Stimulated activated CD4-positive, alpha-beta T cell treated with anti-CD3 and anti-CD28 coated beads, Interleukin-15, amount 100 ng/mL, for 1 hour (primary cell): ENCODE results near the gene ALDH1A2.
"Not testable (repeated sequence)": the region's sequence is repeated elsewhere in the genome, so short reads cannot be mapped to it uniquely, and the experiment has no call there.

ENCODE experiments used
- DNase-seq, 2 donors: peaks; one replicate each; pipeline ENCODE4 v3.0.0-alpha.2; 2020; ENCODE audit warnings: low read depth in 1 of 2, low spot score in 1 of 2

Gene ALDH1A2

DNA sequence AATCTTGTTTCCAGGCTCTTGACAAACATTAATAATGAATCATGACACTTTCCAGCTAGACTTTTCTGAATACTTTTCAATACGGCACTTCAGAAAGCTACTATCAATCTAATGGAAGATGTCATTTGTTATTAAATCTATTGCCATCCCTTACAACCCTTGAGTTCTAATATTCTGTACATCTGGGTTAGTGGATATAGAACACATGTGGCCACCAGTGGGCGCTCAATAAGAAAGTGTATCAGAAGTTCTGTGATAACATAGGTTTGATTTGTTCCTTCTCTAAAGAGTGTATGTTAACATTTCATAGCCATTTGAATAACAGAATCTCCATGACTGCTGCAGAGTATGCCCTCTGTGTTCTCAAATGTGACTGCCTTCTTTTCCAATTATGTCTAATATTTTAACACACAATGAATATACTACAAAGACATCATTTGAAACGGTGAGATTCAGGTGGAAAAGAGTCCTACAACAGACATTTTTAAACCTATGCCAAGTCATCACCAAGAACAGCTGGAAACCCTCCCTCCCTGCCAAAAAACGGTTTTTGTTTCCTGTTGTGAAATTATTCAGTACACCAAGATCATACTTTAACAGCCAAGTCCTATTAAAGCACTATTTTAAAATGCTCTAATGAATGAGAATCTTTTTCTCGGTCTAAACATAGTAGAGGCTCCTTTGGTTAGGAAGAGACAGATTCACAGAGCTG lies 22.2 kb downstream of the ALDH1A2 start:
- peak in 1 of 2 donors; percentile 6 for DNase-seq

DNA sequence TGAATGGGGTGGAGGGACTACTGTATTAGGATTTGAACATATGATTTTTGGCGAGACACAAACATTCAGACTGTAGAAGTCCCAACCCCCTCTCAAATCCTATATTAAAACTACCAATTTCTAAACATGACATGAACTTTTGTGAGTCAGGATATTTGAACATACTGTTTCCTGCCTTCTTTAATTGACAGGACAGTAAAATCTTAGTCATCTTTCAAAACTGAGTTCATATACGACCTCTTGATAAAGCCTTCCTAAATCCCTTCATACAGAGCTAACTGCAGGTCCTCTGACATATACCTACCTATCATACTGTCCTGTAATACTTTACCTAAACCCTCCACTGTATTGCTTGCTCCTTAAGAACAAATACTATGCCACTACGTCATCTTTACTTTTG lies 23.5 kb downstream of the ALDH1A2 start:
- no peak for DNase-seq

DNA sequence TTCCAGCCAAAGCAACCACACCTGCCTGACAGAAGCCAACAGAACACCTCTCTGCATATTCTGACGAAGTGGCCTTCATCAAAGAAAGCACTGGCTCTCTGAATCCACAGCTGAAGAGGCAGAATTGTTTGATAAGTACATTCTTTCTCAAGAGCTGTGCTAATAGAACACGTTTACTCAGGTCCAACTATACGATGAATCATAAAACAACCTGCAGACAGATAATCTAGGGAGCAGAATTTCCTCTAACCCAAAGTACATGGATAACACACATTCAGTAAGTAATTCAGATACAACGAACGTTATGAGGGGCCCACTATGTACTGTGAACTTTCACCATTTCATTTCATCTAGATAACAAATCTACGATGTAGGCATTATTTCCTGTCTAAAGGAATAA lies 25.4 kb downstream of the ALDH1A2 start:
- no peak for DNase-seq

DNA sequence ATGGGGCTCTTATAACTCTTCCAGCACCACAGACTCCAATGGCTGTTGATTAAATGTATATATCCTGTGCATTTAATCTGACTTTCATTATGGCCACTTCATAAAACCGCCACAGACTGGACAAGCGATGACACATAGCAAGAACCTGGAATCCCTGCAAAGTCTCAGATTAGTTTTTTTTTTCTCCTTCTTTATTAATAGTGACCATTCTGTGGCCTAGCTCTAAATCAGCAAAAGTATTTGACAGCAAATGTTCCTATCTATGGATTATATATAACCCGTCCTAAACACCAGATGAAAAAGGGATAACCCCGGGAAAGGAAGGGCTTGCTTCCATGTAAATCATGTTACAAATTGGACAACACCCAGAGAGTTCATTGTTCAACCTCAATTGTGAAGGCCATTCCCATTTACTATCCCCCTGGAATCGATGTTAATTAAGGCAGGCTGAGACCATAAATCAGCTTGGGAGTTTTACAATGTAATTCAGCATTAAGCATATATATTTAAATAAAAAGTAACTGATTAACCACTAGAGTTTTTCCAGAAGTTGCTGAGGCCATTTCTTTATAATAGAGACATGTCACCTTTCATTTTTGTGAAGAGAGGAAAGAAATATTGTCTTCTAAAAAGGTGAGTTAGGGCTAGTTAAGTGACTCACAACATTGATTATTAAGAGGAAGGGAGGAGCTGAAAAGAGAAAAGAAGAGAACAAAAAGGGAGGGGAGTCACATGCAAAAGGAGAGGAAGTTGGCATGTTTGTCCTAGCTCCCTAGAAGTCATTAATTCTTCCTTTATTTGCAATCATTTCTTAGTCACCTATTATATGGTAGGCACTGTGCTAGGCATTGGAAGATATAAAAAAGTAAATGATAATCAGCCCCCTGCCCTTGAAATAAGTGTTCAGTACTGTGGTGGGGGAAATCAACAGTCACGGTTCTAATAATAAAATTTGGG lies 26.2 kb downstream of the ALDH1A2 start:
- no peak for DNase-seq

DNA sequence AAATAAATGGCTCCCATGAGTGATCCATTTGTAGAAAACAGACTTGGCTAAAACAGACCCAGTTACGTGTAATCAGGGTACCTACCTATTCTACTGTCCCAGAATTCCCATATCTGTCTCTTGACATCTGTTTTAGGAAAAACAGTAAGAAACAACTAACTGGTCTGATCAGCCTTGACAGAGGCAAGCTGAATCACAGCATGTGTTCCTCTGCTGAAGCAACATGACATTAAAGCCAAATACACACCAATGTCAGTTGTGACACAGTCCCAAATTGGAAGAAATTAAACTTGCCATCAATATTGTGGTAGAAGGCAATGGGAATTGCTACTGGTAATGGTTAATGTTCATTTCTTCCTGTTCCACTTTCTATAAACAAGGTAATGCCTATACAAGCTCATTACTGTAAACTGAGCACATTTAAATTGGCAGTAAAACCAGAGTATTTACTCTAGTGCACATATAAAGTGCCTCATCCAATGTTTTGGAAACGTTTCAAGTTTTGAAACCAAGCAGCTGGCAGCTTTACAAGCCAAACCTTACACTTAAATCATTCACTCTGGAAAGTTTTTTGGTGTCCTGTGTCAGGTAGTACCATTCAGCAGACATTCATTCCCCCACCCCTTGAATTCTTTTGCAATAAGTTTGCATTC lies 27.0 kb downstream of the ALDH1A2 start:
- no peak for DNase-seq

DNA sequence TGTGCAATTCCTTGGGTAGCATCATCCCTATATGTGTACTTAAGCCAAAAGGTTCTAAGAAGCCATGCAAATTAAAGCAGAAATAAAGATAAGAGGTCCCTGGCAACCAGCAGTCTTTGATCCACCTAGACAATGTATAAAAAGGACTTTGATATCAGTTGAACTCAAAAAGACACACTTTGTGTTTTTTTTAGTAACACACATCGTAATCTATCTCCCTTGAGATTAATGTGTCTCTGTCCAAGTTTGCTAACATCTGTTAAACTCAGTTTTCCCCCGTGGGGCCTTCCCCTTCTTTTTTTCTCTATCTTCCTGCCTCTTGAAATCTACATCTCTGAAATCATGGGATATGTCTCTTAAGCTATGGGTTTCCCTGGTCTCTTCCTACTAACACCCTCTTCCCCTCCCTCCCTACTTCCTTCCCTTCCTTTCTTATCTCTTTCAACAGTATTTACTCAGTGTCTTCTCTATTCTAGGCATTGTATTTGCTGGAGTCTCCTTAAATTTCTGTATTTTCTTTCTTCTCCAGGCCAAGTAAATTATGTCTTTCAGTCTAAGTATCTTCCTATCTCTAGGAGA lies 27.7 kb downstream of the ALDH1A2 start:
- no peak for DNase-seq

DNA sequence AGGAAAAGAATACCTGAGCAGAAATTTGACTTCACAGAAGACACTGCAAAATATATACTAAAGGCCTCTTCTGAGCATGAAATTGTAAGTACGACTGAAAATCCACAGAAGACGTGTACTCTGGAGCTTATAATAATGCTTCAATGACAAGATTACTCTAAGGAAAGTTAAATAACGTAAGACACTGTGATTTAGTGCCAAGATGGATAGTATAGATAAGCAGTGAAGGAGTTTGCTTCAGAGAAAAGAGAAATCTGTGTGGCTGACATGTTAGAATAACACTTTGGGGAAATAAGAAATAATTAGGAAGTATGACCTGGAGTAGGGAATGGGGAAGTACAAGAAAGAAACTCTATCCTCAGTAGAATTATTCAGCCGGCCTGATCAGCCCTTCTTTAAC lies 28.9 kb downstream of the ALDH1A2 start:
- DNase-seq, result no peak

DNA sequence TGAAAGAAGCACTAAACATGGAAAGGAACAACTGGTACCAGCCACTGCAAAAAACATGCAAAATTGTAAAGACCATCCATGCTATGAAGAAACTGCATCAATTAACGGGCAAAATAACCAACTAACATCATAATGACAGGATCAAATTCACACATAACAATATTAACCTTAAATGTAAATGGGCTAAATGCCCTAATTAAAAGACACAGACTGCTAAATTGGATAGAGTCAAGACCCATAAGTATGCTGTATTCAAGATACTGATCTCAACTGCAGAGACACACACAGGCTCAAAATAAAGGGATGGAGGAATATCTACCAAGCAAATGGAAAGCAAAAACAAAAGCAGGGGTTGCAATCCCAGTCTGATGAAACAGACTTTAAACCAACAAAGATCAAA lies 37.1 kb downstream of the ALDH1A2 start:
- DNase-seq, result not testable (repeated sequence)

DNA sequence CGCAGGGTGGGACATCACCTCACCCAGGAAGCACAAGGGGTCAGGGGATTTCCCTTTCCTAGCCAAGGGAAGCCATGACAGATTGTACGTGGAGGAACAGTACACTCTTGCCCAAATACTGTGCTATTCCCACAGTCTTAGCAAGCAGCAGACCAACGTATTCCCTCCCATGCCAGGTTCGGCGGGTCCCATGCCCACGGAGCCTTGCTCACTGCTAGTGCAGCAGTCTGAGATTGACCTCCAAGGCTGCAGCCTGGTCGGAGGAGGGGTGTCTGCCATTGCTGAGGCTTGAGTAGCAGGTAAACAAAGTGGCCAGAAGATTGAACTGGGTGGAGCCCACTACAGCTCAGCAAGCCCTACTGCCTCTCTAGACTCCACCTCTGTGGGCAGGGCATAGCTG lies 39.0 kb downstream of the ALDH1A2 start:
- no peak for DNase-seq

DNA sequence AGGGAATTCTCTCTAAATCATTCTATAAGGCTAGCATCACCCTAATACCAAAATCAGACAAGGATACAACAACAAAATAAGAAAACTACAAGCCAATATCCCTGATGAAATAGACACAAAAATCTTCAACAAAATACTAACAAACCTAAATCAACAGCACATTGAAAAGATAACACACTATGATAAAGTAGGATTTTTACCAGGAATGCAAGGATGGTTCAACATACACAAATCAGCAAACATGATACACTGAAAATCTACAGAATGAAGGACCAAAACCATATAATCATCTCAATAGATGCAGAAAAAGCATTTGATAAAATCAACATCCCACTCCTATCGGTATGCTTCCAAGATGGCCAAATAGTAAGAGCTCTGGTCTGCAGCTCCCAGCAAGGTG lies 39.5 kb downstream of the ALDH1A2 start:
- DNase-seq, result no peak

DNA sequence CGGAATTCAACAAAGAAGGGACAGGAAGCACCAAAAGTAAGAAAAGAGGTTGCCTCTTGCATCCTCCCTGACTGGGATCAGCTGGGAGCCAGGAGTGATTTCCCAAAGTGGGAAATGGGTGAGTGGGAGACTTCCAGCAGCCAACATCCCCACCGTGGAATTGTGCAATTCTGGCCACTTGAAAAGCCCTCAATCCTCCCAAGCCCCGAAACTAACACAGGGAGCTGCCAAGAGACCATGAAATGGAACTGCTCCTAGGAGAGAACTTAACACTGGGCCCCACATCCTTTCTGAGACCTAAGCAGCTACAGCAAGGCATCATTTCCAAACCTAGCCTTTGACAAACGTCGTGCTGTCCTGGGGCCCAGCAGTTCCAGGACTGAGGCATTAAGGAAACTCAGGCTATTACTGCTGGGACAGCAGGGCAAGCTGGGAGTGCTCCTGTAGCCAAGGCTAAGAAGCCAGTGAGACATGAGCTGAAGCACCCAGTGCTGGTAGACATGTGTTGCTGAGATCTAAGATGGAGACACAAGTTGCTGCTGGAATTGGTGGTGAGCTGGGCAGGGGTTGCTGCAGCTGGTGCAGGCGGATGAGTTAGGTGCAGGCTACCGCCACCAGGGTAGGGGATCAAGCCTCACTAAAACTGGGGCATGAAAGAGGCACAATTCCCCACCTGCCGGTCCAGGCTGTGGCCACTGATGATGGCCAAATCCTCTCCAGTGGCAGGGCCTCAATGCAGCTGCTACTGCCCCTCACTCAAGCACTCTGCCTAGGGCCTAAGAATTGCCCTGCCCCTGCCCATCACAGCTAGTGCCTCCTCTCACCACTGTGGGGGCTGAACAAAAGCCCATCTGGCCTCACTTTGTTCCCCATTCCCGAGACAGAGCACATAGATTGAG lies 43.9 kb downstream of the ALDH1A2 start:
- no peak for DNase-seq

DNA sequence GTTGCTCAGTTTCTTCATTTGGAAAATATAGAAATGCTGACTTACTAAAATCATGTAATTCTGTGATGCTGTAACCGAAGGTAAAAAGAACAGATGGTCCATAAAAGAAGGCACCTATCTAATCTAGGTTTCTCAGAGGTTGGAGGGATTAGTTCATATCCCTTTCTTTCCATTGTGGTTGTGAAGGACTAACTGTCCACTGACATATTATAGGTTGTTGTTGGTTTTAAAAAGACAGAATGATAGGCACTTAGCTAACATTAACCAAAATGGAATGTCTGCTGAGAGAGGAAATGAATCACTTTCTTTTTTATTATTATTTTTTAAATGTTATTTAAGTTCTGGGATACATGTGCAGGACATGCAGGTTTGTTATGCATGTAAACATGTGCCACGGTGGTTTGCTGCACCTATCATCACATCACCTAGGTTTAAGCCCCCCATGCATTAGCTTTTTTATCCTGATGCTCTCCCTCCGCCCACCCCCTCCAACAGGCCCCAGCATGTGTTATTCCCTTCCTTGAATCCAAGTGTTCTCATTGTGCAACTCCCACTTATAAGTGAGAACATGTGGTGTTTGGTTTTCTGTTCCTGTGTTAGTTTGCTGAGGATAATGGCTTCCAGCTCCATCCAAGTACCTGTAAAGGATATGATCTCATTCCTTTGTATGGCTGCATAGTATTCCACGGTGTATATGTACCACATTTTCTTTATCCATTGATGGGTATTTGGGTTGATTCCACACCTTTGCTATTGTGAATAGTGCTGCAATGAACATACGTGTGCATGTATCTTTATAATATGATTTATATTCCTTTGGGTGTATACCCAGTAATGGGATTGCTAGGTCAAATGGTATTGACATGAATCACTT lies 45.8 kb downstream of the ALDH1A2 start:
- no peak for DNase-seq

DNA sequence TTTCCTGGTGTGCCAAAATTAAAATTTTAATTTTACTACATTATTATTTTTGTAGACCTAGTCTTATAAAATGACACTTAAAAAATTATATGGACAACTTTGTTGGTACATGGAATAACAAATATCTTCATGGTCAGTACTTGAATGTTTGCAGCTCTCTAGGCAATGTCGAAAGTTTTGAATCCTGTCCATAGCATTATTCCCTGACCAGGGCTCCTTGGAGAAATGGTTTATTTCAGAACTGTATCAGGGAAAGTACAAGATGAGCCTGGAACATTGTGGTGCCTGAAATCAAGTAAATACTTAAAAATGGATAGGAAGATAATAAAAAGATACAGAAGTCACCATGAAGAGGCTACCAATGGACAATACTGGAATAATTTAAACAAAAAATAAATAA lies 47.6 kb downstream of the ALDH1A2 start:
- no peak for DNase-seq

DNA sequence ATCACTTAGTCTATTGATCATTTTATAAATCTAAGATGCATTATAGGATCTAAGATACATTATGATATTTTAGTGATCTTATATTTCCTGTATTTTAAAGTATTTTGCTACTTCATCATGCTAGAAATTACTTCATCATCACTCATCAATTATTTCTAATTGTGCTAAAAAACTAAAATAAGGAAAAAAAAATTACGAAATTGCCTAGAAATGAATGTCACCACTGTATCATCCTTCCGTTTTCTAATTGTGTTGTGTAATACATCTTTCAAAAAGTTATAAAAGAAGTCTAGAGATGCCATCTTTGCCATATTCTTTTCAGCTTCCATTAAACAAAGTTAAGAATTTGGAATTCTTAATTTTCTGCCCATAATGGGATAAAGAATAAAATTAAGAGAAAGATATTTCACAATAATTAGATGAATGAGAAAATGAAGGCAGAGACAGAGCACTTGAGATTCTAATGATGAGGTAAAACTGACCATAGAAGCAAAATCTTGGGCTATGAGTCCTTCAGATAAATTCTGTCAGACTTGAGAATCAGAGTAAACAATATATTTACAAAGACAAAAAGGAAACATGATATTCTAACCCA lies 48.8 kb downstream of the ALDH1A2 start:
- DNase-seq, result no peak

DNA sequence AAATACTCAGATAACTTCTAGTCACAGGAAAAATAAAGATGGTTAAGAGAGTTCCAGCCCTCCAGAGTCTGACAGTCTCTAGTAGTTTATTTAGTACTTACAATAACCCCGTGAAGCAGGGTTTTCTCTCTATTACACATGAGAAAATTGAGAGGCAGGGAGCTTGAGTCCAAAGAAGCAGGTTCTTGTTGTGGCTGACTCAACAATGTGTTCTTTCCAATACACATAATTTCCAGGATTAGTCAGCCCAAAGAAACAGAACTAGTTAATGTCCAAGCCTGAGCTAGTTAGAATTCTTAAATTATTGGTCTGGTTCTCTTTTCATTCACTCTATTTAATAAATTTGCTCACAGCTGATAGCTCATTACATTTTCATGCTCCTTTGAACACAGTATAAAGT lies 49.9 kb downstream of the ALDH1A2 start:
- no peak for DNase-seq

DNA sequence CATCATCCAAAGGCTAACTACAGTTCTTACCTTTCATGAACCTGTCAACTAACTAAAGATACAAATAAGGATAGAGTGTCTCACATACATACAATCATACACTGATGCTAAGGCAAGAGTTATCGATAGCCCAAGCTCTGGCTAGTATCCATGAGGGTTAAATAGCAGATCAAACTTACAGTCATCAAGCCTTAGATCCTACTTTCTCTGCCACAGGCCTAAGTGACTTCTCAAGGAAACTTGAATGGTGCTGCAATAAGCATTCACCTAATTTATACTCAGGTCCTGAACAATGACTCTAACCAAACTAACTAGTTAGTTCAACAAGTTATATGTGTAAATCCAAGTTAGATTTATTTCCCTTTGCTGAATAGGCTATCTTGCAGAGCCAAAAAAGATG lies 51.0 kb downstream of the ALDH1A2 start:
- DNase-seq, result no peak

DNA sequence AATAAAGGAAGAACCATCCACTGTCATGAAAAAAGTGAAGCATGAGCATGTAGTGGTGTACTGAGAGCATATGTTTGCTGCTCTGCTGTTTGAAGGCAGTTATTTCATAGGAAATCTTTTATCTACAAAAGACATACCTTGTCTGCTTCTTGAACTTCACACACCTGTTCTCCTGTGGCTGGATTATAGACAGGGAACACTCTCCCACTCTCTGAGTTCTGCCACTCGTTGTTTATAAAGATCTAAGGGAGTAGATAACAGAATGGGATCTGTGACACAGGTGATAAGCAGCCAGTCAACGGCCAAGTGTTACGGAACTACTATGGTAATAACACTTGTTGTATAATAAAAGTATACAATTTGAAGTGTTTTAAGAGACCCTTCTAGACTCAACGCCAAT lies 51.5 kb downstream of the ALDH1A2 start:
- DNase-seq, result no peak

DNA sequence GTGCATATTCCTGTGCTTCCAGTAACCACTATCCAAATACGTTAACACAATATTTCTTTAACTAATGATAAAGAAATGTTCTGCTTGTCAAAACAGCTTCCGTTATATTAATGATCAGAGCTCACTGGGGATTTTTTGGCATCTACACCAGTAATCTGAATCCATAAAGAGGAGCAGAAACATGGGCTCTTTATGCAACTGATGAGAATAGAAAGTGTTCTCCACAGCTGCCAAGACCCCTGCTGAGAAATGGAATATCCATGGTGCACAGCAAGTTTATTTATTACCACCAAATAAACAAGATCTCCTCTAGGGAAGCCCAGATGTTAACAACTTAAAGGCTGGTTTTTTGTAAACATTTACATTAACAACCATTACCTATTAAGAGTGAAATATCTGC lies 54.5 kb downstream of the ALDH1A2 start:
- DNase-seq, result no peak

DNA sequence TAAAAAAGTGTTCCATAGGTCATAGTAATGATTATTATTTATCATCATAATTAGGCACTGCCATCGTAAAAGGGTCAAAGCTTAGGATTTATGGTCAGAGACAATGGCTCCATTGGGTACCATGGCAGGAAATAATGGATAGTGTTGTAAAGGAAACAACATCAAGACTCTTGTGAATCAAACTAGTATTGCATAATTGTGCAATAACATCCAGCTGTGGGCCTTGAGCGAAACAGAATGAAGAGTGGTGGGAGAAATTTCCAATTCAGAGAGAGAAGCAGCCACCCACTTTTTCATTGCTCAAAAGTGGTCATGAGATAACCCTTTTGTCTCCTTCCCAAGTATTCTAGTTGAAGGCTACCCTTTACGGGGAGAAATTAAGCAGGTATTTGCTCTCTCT lies 61.7 kb downstream of the ALDH1A2 start:
- no peak for DNase-seq
